Measurements from ENCODE around the gene GRK7. TPM values are rescaled to one million over a fixed set of nuclear protein-coding genes. Genes with fewer than 3 reads are reported as not detected.

The GRK7 gene
- total and polyA plus RNA-seq, 2 of the 13 experiments (the other 11 are each of a cell fraction or from before 2014, with no cell fraction given) = not detected

- TF ChIP-seq PRDM10 (CRISPR knock-in tag; IDR thresholded peaks at IDR 0.05; ENCODE audit: low read depth) = no peak
- no peak for TF ChIP-seq ZNF678 (CRISPR knock-in tag; IDR thresholded peaks at IDR 0.05)
- no peak for TF ChIP-seq JUN (CRISPR knock-in tag; IDR thresholded peaks at IDR 0.05)
- TF ChIP-seq ZNF33A (CRISPR knock-in tag; IDR thresholded peaks at IDR 0.05; ENCODE audit: borderline replicate concordance) = no peak
- TF ChIP-seq MTERF4 (CRISPR knock-in tag; IDR thresholded peaks at IDR 0.05) = no peak
- 0 out of 2 replicates have a peak, but pooled peaks have one; percentile 44 for TF ChIP-seq ZNF879 (CRISPR knock-in tag; IDR thresholded peaks at IDR 0.05)
- no peak for TF ChIP-seq ZNF775 (CRISPR knock-in tag; IDR thresholded peaks at IDR 0.05; ENCODE audit: borderline replicate concordance)
- TF ChIP-seq ZNF605 (CRISPR knock-in tag; IDR thresholded peaks at IDR 0.05) = 0 out of 2 replicates have a peak, but pooled peaks have one; percentile 46
- no peak for TF ChIP-seq HMGXB3 (CRISPR knock-in tag; IDR thresholded peaks at IDR 0.05; ENCODE audit: borderline replicate concordance)
- TF ChIP-seq ZNF563 (CRISPR knock-in tag; IDR thresholded peaks at IDR 0.05) = no peak
- no peak for TF ChIP-seq HIC2 (CRISPR knock-in tag; IDR thresholded peaks at IDR 0.05; ENCODE audit: low read depth)
- no peak for TF ChIP-seq DMTF1 (CRISPR knock-in tag; IDR thresholded peaks at IDR 0.05)
- TF ChIP-seq ATF7-NPFF (CRISPR knock-in tag; IDR thresholded peaks at IDR 0.05; ENCODE audit: low read depth) = no peak
- no peak for TF ChIP-seq LCORL (IDR thresholded peaks at IDR 0.05)
- TF ChIP-seq LCORL (CRISPR knock-in tag; IDR thresholded peaks at IDR 0.05) = no peak
Observed at GRCh38 chr3:141735770-141736465, 27.3 kb upstream of the GRK7 start (continued).
